ENCODE results near the gene ABCD3.

- TF ChIP-seq CTCF (IDR thresholded peaks at IDR 0.05), result no peak
- TF ChIP-seq POLR2A (IDR thresholded peaks at IDR 0.05), result no peak
Observed at GRCh38 chr1:94413311-94413710, 4.9 kb upstream of the ABCD3 start.
